Endothelial cell of umbilical vein (primary cell): ENCODE data around the gene SLC30A1. TPM values are rescaled to one million over a fixed set of nuclear protein-coding genes. Genes with fewer than 3 reads are reported as not detected.

ENCODE experiments used
- BruUV-seq: library from RNA; stranded (reverse); fragments of 400-500 nt; replicated peaks from 2 replicates; lab custom pipeline; 2021; lab: Mats Ljungman, UMichigan
- CTCF ChIA-PET: fragments of 300-600, 350-600 bp; sonication (Branson Sonifier 250); formaldehyde crosslinking; loops from one replicate; lab custom pipeline; 2021; ENCODE audit warnings: antibody characterized with exemption, inconsistent platforms; lab: Charles Lee
- POLR2A ChIA-PET: fragments of 300-600, 350-600 bp; sonication (Branson Sonifier 250); formaldehyde crosslinking; loops from one replicate; lab custom pipeline; 2021; ENCODE audit warnings: antibody characterized with exemption, inconsistent platforms; lab: Charles Lee
- DNase-seq: peaks from one replicate; pipeline ENCODE4 v3.0.0-alpha.2; 2011; ENCODE audit warnings: low read depth, low spot score
- FAIRE-seq: peaks from 2 replicates; lab custom pipeline; 2011; peaks lifted over from hg19 to GRCh38; lab: Jason Lieb, UNC
- H2AFZ ChIP-seq: 2 replicates; pipeline ENCODE4 v1.6.0; 2012; ENCODE audit warnings: low read depth, low read length, control low read depth, inconsistent platforms
- H3K27ac ChIP-seq: 2 replicates; pipeline ENCODE4 v1.5.1; 2011; ENCODE audit warnings: low read depth, mild to moderate bottlenecking, control low read depth, low read length, moderate library complexity; ENCODE audit not compliant: insufficient read depth
- H3K27me3 ChIP-seq, 2 experiments: 2 replicates each; pipeline versions ENCODE4 v1.6.0 to v1.6.1; 2011; ENCODE audit warnings: low read length in 2 of 2, mixed read lengths in 1 of 2; ENCODE audit not compliant: control insufficient read depth in 2 of 2, insufficient read depth in 2 of 2
- H3K36me3 ChIP-seq, 2 experiments: 2 replicates in 1 of 2; 3 replicates in 1 of 2; pipeline ENCODE4 v1.5.1; 2011; ENCODE audit warnings: low read length in 2 of 2, mild to moderate bottlenecking in 1 of 2, moderate library complexity in 1 of 2; ENCODE audit not compliant: control insufficient read depth in 2 of 2, insufficient read depth in 2 of 2; ENCODE audit errors: extremely low read depth in 1 of 2
- H3K4me1 ChIP-seq: 3 replicates; pipeline ENCODE4 v1.5.1; 2011; ENCODE audit warnings: mild to moderate bottlenecking, low read length; ENCODE audit not compliant: control insufficient read depth, insufficient read depth; ENCODE audit errors: extremely low read depth
- H3K4me2 ChIP-seq: 2 replicates; pipeline ENCODE4 v1.6.1; 2011; ENCODE audit warnings: low read length, control low read depth, mixed read lengths; ENCODE audit not compliant: insufficient read depth
- H3K4me3 ChIP-seq, 3 experiments: fragments of 200-600 bp in 1 of 3; sonication (generic), shearing (Covaris generic) in 1 of 3; replicated peaks in 1 of 3; 2 replicates each; pipeline ENCODE4 v1.5.1; 2011 to 2016; ENCODE audit warnings: control low read depth in 3 of 3, low read length in 3 of 3, mild to moderate bottlenecking in 2 of 3, inconsistent platforms in 1 of 3, low read depth in 1 of 3, moderate library complexity in 1 of 3; ENCODE audit not compliant: insufficient read depth in 1 of 3
- H3K79me2 ChIP-seq: 2 replicates; pipeline ENCODE4 v1.6.0; 2012; ENCODE audit warnings: low read length, inconsistent platforms; ENCODE audit not compliant: control insufficient read depth, insufficient read depth
- H3K9ac ChIP-seq: replicated peaks from 2 replicates; pipeline ENCODE3; 2011; ENCODE audit warnings: low read length, control low read depth; ENCODE audit not compliant: insufficient read depth; ENCODE audit errors: extremely low read depth
- H3K9me1 ChIP-seq: replicated peaks from 3 replicates; pipeline ENCODE4 v1.6.0; 2011; ENCODE audit warnings: mild to moderate bottlenecking, low read length; ENCODE audit not compliant: control insufficient read depth, insufficient read depth; ENCODE audit errors: extremely low read depth
- H3K9me3 ChIP-seq: replicated peaks from 2 replicates; pipeline ENCODE4 v1.5.1; 2012; ENCODE audit warnings: low read length, inconsistent platforms; ENCODE audit not compliant: control insufficient read depth, insufficient read depth
- H4K20me1 ChIP-seq: replicated peaks from 2 replicates; pipeline ENCODE3; 2011; ENCODE audit warnings: mild to moderate bottlenecking, low read length; ENCODE audit not compliant: control insufficient read depth, insufficient read depth; ENCODE audit errors: extremely low read depth
- EZH2 ChIP-seq: IDR thresholded peaks from 2 replicates; pipeline ENCODE4 v1.6.1; 2012; ENCODE audit warnings: borderline replicate concordance, low read depth, mild to moderate bottlenecking, moderate library complexity, low read length, inconsistent platforms; ENCODE audit not compliant: severe bottlenecking
- FOS ChIP-seq: IDR thresholded peaks from 2 replicates; pipeline ENCODE4 v1.6.1; 2011; ENCODE audit warnings: mild to moderate bottlenecking, low read length, moderate library complexity, borderline replicate concordance; ENCODE audit not compliant: insufficient read depth
- GATA2 ChIP-seq: IDR thresholded peaks from 2 replicates; pipeline ENCODE4 v1.7.0; 2011; ENCODE audit warnings: low read depth, mild to moderate bottlenecking, moderate library complexity, mixed read lengths, low read length; ENCODE audit not compliant: insufficient read length, insufficient read depth
- JUN ChIP-seq: IDR thresholded peaks from 2 replicates; pipeline ENCODE4 v1.6.1; 2011; ENCODE audit warnings: borderline replicate concordance, low read depth; ENCODE audit not compliant: insufficient read length, insufficient read depth
- MYC ChIP-seq: IDR thresholded peaks from one replicate; pipeline ENCODE4 v1.6.1; 2011; ENCODE audit warnings: mild to moderate bottlenecking, low read depth, low read length
- POLR2A ChIP-seq: IDR thresholded peaks from 2 replicates; pipeline ENCODE4 v1.6.1; 2012; ENCODE audit warnings: low read depth, mild to moderate bottlenecking, control low read depth, low read length
- POLR2AphosphoS5 ChIP-seq: IDR thresholded peaks from 2 replicates; pipeline ENCODE4 v1.6.1; 2012; ENCODE audit warnings: low read depth, mild to moderate bottlenecking, control low read depth, low read length, moderate library complexity; ENCODE audit not compliant: insufficient read depth
- dilution Hi-C: fragments of 300-500 bp; cut with MboI; formaldehyde crosslinking; loops from one replicate; pipeline ENCODE4 v1.15.0; 2019; ENCODE audit warnings: low sequenced_read_pairs; ENCODE audit not compliant: extremely low pct_ligation_motif_present
- intact Hi-C: fragments of 100-400 bp; cut with micrococcal nuclease; formaldehyde crosslinking; loops from one replicate; pipeline ENCODE4 v1.10.0; 2022
- polyA plus RNA-seq, 4 experiments: library from polyadenylated mRNA; depleted of rRNA in 3 of 4; stranded (reverse) in 3 of 4; unstranded in 1 of 4; fragments of >200 nt; gene quantifications; 2 replicates each; pipeline versions ENCODE4 v1.2.1 to v1.2.3, GENCODE V29; 2011 to 2012; ENCODE audit warnings: missing spikeins in 1 of 4
- total RNA-seq: library from RNA; stranded (reverse); gene quantifications from 2 replicates; pipeline ENCODE4 v1.2.3, GENCODE V29; 2021

The SLC30A1 gene
- total and polyA plus RNA-seq, 2 donors (not counting 3 experiments of a cell fraction or from before 2014, with no cell fraction given) = 5.5 to 21.5 TPM

GRCh38 chr1:211623515-211623914 lies 44.6 kb upstream of the SLC30A1 start:
- H3K27me3 ChIP-seq = no peaks in the 10 kb centered on the region
- H3K4me2 ChIP-seq = no peak overlapping the region
- dilution Hi-C loops = no loop called here
- H3K79me2 ChIP-seq = no peaks in the 10 kb centered on the region
- ChIA-PET CTCF (interaction anchor here (0.7 to 1.5 kb wide), 4 partner anchors 16 to 46 kb away, joined by 3 to 5 read pairs (median 4); no protein-coding TSS in a partner anchor), POLR2A (no interaction called here)
- H4K20me1 ChIP-seq = no peaks in the 10 kb centered on the region
- no peaks in the 10 kb centered on the region for H3K9me3 ChIP-seq
- peak; percentile 32 for TF ChIP-seq GATA2
- no peak for TF ChIP-seq POLR2AphosphoS5
- H3K36me3 ChIP-seq = no peaks in the 10 kb centered on the region
- H3K27ac ChIP-seq = no peak overlapping the region
- no peak overlapping the region for H3K4me3 ChIP-seq
- no peak overlapping the region for H2AFZ ChIP-seq
- FAIRE-seq (no peak), DNase-seq (no peak)
- H3K4me1 ChIP-seq = peaks cover 2% of the 10 kb centered on the region
- H3K9me1 ChIP-seq = no peaks in the 10 kb centered on the region
- intact Hi-C loops = no loop called here
- no TSS peak for BruUV-seq
- H3K9ac ChIP-seq = no peak overlapping the region

GRCh38 chr1:211621447-211622198 lies 42.7 kb upstream of the SLC30A1 start:
- Histone ChIP-seq H4K20me1 (no peaks in the 10 kb centered on the region), H3K4me1 (peaks cover 2% of the 10 kb centered on the region), H3K9me3 (no peaks in the 10 kb centered on the region), H3K27me3 (no peaks in the 10 kb centered on the region), H3K36me3 (no peaks in the 10 kb centered on the region), H2AFZ (no peak overlapping the region), H3K27ac (no peak overlapping the region), H3K79me2 (no peaks in the 10 kb centered on the region), H3K9me1 (no peaks in the 10 kb centered on the region), H3K4me2 (no peak overlapping the region), H3K4me3 (no peak overlapping the region), H3K9ac (no peak overlapping the region)
- no peak for DNase-seq
- FAIRE-seq = no peak
- intact Hi-C loops (no loop called here), dilution Hi-C loops (no loop called here)
- no TSS peak for BruUV-seq
- no peak for TF ChIP-seq EZH2
- TF ChIP-seq JUN = no peak
- TF ChIP-seq FOS = no peak
- no peak for TF ChIP-seq GATA2
- TF ChIP-seq POLR2AphosphoS5 = no peak
- TF ChIP-seq MYC = no peak
- TF ChIP-seq POLR2A = no peak
- CTCF ChIA-PET = no interaction called here
- POLR2A ChIA-PET = no interaction called here
